Rectal smooth muscle tissue (tissue), 1 donor: Measurements from ENCODE around the gene PRTN3.
"Not testable (repeated sequence)": the region's sequence is repeated elsewhere in the genome, so short reads cannot be mapped to it uniquely, and the experiment has no call there.

ENCODE experiments used
- H3K27ac ChIP-seq: one replicate; pipeline ENCODE4 v1.7.0; 2013; ENCODE audit warnings: low read depth, low read length, inconsistent platforms
- H3K27me3 ChIP-seq: one replicate; pipeline ENCODE4 v1.7.0; 2013; ENCODE audit warnings: low read length; ENCODE audit not compliant: control insufficient read depth, insufficient read depth
- H3K36me3 ChIP-seq: one replicate; pipeline ENCODE4 v1.7.0; 2013; ENCODE audit warnings: low read length; ENCODE audit not compliant: control insufficient read depth, insufficient read depth
- H3K4me1 ChIP-seq: one replicate; pipeline ENCODE4 v1.7.0; 2013; ENCODE audit warnings: low read length; ENCODE audit not compliant: control insufficient read depth, insufficient read depth
- H3K4me3 ChIP-seq: one replicate; pipeline ENCODE4 v1.7.0; 2013; ENCODE audit warnings: low read length
- H3K9ac ChIP-seq: one replicate; pipeline ENCODE4 v1.7.0; 2013; ENCODE audit warnings: low read length

PRTN3 gene

GRCh38 chr19:881385-882071, 40.7 kb downstream of the PRTN3 start:
- Histone ChIP-seq H3K9ac (no peak overlapping the region), H3K27me3 (no peaks in the 10 kb centered on the region), H3K4me1 (no peaks in the 10 kb centered on the region), H3K27ac (no peak overlapping the region), H3K36me3 (peaks cover 24% of the 10 kb centered on the region), H3K4me3 (no peak overlapping the region)

- no peaks in the 10 kb centered on the region for H3K27me3 ChIP-seq
- no peak overlapping the region for H3K4me3 ChIP-seq
- H3K9ac ChIP-seq = no peak overlapping the region
- H3K27ac ChIP-seq = no peak overlapping the region
- H3K4me1 ChIP-seq = no peaks in the 10 kb centered on the region
- H3K36me3 ChIP-seq = peaks cover 22% of the 10 kb centered on the region
Measured at GRCh38 chr19:882871-883497, 42.2 kb downstream of the PRTN3 start.

DNA sequence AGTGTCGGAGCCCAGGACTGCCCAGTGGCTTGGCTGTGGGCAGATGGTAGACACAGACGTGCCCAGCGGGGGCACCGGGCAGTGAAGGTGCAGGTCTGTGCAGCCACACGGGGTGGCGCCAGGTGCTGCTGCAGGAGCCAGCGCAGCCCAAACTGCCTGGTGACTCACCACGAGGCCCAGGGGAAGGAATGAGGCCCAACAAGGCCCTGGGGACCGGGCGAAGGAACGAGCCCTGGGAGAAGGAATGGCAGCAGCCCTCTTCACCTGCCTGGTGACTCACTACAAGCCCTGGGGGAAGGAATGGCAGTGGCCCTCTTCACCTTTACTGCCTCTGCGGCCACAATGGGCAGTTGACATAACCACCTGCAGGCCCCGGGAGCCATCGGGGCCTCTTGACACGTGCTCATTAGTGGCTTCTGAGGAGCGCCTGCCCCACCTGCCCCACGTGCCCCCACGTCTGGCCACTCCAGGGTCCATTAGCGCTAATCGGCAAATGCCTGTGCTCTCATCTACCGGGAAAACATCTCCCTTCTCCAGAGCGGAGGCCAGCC, 42.9 kb downstream of the PRTN3 start:
- Histone ChIP-seq H3K36me3 (peaks cover 22% of the 10 kb centered on the region), H3K4me3 (no peak overlapping the region), H3K27me3 (no peaks in the 10 kb centered on the region), H3K4me1 (no peaks in the 10 kb centered on the region), H3K9ac (no peak overlapping the region), H3K27ac (no peak overlapping the region)

DNA sequence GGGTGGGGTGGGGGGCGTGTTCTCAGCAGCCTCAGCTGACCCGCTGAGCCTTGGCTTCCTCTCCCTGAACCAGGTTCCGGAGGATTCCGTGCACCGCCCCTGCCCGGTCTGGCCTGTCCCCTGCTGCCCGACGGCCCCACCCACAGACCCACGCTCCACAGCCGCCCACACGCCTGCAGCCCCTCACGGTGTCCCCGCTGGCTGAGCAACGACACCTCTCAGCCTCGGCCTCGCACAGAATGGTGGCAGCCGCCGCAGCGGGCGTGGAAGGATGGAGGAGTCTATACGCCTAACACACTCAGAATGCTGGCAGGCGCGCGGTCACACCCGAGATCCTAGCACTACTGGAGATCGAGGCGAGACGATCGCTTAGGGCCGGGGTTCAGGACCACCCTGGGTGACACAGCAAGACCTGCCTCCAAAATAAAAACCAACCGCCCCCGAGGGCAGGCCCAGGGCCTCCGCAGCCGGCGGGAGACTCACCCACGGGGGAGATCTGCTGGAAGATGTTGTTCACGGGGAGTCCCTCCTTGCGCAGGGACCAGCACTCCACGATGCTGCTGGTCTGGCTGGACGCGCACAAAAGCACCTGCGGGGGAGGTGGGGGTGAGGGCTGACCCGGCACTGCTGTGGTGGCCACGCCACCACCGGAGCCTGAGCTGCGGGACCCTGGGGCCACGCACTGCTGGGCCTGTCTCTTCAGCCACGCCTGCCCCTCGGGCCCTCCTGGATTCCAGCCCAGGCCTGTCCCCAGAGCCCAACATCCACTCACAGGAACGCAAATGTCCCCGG, 43.8 kb downstream of the PRTN3 start:
- no peak overlapping the region for H3K4me3 ChIP-seq
- H3K27me3 ChIP-seq = no peaks in the 10 kb centered on the region
- no peak overlapping the region for H3K9ac ChIP-seq
- H3K27ac ChIP-seq = no peak overlapping the region
- H3K4me1 ChIP-seq = no peaks in the 10 kb centered on the region
- H3K36me3 ChIP-seq = peaks cover 25% of the 10 kb centered on the region

- Histone ChIP-seq H3K9ac (no peak overlapping the region), H3K4me3 (no peak overlapping the region), H3K4me1 (no peaks in the 10 kb centered on the region), H3K27ac (no peak overlapping the region), H3K36me3 (peaks cover 24% of the 10 kb centered on the region), H3K27me3 (no peaks in the 10 kb centered on the region)
Measured at GRCh38 chr19:885536-886224, 44.9 kb downstream of the PRTN3 start.

- peaks cover 18% of the 10 kb centered on the region for H3K36me3 ChIP-seq
- no peak overlapping the region for H3K4me3 ChIP-seq
- no peak overlapping the region for H3K27ac ChIP-seq
- H3K9ac ChIP-seq = no peak overlapping the region
- H3K4me1 ChIP-seq = no peaks in the 10 kb centered on the region
- no peaks in the 10 kb centered on the region for H3K27me3 ChIP-seq
Measured at GRCh38 chr19:887072-887471, 46.3 kb downstream of the PRTN3 start.

GRCh38 chr19:887599-887998, 46.8 kb downstream of the PRTN3 start:
- Histone ChIP-seq H3K27me3 (no peaks in the 10 kb centered on the region), H3K4me3 (no peak overlapping the region), H3K27ac (no peak overlapping the region), H3K4me1 (no peaks in the 10 kb centered on the region), H3K9ac (no peak overlapping the region), H3K36me3 (peaks cover 17% of the 10 kb centered on the region)

- Histone ChIP-seq H3K27me3 (no peaks in the 10 kb centered on the region), H3K9ac (no peak overlapping the region), H3K27ac (no peak overlapping the region), H3K36me3 (peaks cover 11% of the 10 kb centered on the region), H3K4me1 (no peaks in the 10 kb centered on the region), H3K4me3 (no peak overlapping the region)
Measured at GRCh38 chr19:888581-889385, 48.0 kb downstream of the PRTN3 start.

DNA sequence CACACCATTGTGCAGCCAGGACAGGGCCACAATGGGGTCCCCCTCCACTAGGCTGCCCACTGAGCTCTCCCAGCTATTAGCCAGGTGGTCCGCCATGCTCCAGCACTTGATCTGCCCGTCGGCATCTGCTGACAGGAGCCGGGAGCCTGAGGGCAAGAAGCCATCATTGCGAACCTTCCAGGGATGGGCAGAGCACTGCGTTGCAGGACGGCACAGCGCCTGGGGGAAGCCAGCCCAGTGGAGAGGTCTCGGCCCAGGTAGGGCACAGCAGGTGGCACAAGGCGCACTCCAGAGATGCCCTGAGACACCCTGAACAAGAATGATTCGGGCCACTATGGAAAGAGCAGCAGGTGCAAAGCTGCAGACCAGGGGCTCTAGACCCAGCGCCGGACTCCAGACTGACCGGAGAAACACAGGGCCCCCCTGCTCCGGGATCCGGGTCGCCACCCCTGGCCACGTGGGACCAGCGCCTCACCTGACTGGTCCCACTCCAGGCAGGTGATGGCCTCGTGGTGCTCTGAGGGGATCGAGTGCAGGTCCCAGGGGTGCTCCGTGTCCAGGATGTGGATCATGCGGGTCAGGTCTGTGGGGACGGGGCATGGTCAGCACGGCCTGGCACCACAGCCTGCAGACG, 49.0 kb downstream of the PRTN3 start:
- no peak overlapping the region for H3K4me3 ChIP-seq
- peaks cover 10% of the 10 kb centered on the region for H3K36me3 ChIP-seq
- no peak overlapping the region for H3K9ac ChIP-seq
- H3K27ac ChIP-seq = no peak overlapping the region
- no peaks in the 10 kb centered on the region for H3K27me3 ChIP-seq
- H3K4me1 ChIP-seq = no peaks in the 10 kb centered on the region

- no peak overlapping the region for H3K4me3 ChIP-seq
- H3K4me1 ChIP-seq = no peaks in the 10 kb centered on the region
- peaks cover 6% of the 10 kb centered on the region for H3K36me3 ChIP-seq
- no peak overlapping the region for H3K9ac ChIP-seq
- H3K27ac ChIP-seq = no peak overlapping the region
- no peaks in the 10 kb centered on the region for H3K27me3 ChIP-seq
Measured at GRCh38 chr19:890831-891230, 50.0 kb downstream of the PRTN3 start.

- peak overlapping the region; percentile 73 for H3K4me3 ChIP-seq
- H3K27ac ChIP-seq, H3K36me3 ChIP-seq, H3K27me3 ChIP-seq, H3K4me1 ChIP-seq: not testable (repeated sequence)
- H3K9ac ChIP-seq = peak overlapping the region; percentile 56
Measured at GRCh38 chr19:891421-892200, 50.8 kb downstream of the PRTN3 start.
